ENCODE data around the gene ZBTB7C. TPM values are rescaled to one million over a fixed set of nuclear protein-coding genes. Genes with fewer than 3 reads are reported as not detected.

Gene ZBTB7C
- total RNA-seq, 1 donor from 2014 or later: 1.1 TPM

DNA sequence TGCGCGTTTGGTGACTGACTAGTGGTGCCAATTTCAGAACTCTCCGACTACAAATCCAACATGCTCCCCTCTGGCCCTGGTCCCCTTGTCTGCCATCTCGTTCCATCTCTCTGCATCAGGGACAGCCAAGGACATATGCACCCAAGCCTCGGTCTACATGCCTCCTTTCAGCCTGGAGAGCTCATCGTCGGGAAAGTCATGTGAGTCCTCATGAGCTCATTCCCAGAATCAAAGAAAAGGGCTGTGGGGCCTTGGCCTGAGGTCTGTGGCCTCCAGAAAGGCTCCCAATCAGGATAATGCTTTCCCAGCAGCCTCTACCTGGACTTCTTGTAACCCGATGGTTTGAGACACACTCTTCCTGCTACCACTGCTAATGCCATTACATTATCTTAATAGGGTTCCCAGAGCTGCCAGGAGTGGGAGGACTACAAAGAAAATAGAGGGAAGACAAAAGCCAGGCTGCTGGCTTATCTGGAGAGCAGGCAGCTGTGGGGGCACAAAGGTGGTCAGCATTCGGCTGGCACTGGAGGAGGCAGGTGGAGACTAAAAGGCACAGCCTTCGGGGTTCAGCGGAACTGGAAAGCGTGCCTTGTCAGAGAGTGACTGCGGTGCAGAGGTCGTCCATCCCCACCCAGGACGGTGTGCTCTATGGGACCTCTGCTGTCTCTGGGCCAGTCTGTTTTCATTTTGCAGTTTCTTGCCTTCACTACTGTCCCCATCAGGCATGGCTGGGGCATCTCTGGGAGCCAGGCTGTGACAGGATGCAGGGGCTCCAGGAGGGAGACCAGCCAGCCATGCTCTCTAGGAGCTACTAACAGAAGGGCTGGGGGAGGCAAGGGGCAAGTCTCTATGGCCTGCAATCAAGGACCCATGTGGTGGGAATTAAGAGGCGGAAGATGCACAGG, 374.3 kb downstream of the ZBTB7C start:
- TF ChIP-seq, protein P1, sequence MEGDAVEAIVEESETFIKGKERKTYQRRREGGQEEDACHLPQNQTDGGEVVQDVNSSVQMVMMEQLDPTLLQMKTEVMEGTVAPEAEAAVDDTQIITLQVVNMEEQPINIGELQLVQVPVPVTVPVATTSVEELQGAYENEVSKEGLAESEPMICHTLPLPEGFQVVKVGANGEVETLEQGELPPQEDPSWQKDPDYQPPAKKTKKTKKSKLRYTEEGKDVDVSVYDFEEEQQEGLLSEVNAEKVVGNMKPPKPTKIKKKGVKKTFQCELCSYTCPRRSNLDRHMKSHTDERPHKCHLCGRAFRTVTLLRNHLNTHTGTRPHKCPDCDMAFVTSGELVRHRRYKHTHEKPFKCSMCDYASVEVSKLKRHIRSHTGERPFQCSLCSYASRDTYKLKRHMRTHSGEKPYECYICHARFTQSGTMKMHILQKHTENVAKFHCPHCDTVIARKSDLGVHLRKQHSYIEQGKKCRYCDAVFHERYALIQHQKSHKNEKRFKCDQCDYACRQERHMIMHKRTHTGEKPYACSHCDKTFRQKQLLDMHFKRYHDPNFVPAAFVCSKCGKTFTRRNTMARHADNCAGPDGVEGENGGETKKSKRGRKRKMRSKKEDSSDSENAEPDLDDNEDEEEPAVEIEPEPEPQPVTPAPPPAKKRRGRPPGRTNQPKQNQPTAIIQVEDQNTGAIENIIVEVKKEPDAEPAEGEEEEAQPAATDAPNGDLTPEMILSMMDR (IDR thresholded peaks at IDR 0.05; ENCODE audit: insufficient read depth, low read length, poor library complexity, severe bottlenecking): no peak
- H3K36me3 ChIP-seq (ENCODE audit: control insufficient read depth, insufficient read depth, low read length): no peaks in the 10 kb centered on the region
- no peak for DNase-seq (ENCODE audit: low read depth)
- H3K27me3 ChIP-seq (ENCODE audit: control insufficient read depth, insufficient read depth, low read length): no peaks in the 10 kb centered on the region
- no peak overlapping the region for H3K4me3 ChIP-seq (ENCODE audit: low read depth, low read length)

DNA sequence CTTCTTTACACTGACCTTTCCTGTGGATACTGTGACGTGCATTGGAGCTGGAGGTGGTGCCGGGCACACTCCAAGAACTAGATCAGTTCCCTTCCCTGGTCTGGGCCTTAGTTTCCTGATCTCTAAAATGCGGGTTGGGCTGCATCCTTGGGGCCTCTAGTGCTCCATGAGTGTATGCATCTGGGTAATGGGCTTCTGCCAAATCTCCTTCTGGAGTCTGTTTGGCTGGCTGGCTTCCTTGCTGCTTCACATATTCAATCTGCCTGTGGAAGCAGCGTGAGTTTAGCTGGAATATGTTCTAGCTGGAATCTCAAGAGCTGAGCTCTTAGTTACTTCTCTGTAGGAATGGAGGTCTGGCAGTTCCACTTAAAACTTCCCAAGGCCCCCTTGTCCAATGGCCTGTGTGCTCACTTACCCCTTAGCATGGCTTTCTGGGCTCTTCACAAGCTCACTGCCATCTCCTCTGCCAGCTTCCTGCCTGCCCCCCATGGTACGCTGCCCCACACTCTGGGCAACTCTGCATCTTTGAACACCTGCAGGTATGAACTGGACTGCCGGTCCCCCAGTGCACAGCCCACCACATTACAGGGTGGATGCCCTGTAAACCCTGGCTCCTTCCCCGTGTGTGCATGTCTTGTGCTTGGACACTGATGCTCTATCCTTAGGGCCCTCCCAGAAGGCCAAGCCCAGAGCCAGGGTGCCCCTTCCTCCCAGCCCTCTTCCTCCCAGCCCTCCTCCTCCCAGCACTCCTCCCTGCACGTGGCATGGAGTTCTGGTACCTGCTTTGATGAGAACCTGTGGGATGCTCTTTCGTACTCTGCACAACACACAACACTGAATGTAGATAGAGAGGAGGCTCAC, 375.2 kb downstream of the ZBTB7C start:
- H3K4me3 ChIP-seq (ENCODE audit: low read depth, low read length): no peak overlapping the region
- H3K27me3 ChIP-seq (ENCODE audit: control insufficient read depth, insufficient read depth, low read length): no peaks in the 10 kb centered on the region
- TF ChIP-seq, protein P1 (IDR thresholded peaks at IDR 0.05; ENCODE audit: insufficient read depth, low read length, poor library complexity, severe bottlenecking): no peak
- no peak for DNase-seq (ENCODE audit: low read depth)
- no peaks in the 10 kb centered on the region for H3K36me3 ChIP-seq (ENCODE audit: control insufficient read depth, insufficient read depth, low read length)

DNA sequence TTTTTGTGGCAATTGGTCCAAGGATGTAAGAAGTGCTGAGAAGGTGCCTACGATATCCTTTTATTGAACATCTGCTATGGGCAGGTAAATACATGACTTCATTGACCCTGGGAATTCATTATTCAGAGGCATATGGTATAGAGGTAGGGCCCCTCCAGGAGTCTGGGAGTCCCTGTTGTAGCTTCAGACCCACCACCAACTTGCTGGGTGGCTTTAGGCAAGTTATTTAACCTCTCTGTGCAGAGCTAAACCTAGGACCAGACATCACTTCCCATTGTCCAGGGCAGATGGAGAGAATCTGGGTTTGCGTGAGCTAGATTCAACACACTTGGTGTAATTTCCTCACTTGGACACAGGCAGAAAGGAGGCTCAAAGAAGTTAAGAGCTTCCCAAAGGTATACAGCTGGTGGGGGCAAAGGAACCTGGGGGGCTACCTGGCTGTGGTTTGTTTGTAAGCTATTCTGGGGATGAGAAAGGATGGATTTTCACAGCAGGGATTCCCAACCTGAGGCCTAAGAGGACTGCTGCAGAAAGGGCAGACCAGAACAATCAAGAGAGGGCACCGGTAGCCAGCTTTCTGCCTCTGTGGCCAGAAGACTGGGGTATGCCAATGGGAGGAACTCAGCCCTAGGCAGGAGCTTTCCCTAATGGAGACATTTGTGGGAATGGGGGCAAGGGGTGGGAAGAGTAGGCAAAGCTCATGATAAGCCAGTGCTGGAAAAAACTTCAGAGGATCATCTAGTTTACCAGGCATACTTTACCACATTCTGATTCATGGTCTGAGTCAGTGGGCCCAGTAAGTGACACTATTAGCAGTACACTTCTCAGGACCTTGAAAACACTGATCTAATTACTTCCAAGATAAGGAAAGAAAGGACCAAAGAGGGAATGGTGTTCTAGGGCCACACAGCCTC, 376.1 kb downstream of the ZBTB7C start:
- H3K36me3 ChIP-seq (ENCODE audit: control insufficient read depth, insufficient read depth, low read length): no peaks in the 10 kb centered on the region
- no peak overlapping the region for H3K4me3 ChIP-seq (ENCODE audit: low read depth, low read length)
- TF ChIP-seq, protein P1 (IDR thresholded peaks at IDR 0.05; ENCODE audit: insufficient read depth, low read length, poor library complexity, severe bottlenecking): no peak
- no peaks in the 10 kb centered on the region for H3K27me3 ChIP-seq (ENCODE audit: control insufficient read depth, insufficient read depth, low read length)
- peak; percentile 57 for DNase-seq (ENCODE audit: low read depth)

DNA sequence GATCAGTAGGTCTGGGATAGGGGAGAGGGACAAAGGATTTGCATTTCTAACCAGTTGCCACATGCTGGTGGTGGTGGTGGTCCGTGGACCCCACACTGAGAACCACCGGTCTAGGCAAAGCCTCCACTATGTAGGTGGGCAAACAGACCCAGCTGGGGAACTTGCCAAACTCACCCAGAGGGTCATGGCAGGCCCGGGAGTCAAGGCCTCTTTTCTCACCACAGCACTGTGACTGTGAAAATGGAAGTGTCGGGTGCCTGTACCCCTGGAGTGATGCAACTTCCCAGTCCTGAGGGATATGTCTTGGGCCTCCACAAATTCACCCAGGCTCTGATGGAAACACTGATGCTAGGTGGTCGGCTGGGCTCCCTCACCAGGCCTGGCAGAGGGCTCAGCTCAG, 377.5 kb downstream of the ZBTB7C start:
- no peaks in the 10 kb centered on the region for H3K27me3 ChIP-seq (ENCODE audit: control insufficient read depth, insufficient read depth, low read length)
- TF ChIP-seq, protein P1 (IDR thresholded peaks at IDR 0.05; ENCODE audit: insufficient read depth, low read length, poor library complexity, severe bottlenecking): no peak
- DNase-seq (ENCODE audit: low read depth): no peak

DNA sequence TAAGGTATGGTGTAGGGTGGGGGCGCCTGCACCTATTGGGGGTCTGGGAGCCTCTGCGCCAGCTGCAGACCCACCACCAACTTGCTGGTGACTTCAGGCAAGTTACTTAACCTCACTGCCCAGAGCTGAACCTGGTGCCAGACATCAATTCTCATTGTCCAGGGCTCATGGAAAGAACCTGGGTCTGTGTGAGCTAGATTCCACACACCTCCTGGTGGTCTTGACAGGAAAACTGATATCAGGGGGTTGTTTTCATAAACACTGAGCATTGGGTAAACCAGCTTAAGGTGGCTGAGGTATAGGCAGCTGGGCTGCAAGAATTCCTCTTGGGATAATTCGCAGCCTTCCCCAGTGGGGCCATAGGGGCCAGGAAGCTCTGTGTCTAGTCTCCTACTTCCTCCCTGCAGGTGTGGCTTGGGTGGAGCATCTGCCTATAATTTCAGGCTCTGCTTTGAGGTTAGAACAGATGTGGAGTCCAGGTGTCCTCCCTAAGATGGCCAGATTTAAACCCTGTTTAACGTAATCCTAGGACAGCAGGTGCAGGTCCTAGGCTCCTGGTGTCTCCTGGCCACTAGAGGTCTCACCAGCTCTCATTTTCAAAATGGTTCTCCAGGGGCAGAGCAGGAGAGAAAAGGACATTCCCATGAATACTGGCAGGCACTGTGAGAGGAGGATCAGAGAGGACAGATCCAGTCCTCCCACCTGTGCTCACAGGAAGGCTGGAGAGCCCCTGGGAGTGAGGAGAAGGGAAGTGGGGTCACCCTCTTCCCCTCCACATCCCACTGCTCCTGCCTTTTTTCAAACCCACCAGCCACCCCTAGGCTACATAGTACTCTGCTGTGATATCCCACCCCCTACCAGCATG, 378.3 kb downstream of the ZBTB7C start:
- Histone ChIP-seq H3K4me3 (ENCODE audit: low read depth, low read length) (no peak overlapping the region), H3K27me3 (ENCODE audit: control insufficient read depth, insufficient read depth, low read length) (no peaks in the 10 kb centered on the region), H3K36me3 (ENCODE audit: control insufficient read depth, insufficient read depth, low read length) (no peaks in the 10 kb centered on the region)
- DNase-seq (ENCODE audit: low read depth): no peak
- TF ChIP-seq, protein P1 (IDR thresholded peaks at IDR 0.05; ENCODE audit: insufficient read depth, low read length, poor library complexity, severe bottlenecking): peak; percentile 91

More for the DNA sequence above, 377.5 kb downstream of the ZBTB7C start:
- Histone ChIP-seq H3K4me3 (ENCODE audit: low read depth, low read length) (no peak overlapping the region), H3K36me3 (ENCODE audit: control insufficient read depth, insufficient read depth, low read length) (no peaks in the 10 kb centered on the region)

Measured in kidney epithelial cell (primary cell).